RWPE2 (cell line): ENCODE results near the gene NKAIN2.

Experiments used
- ATAC-seq: fragments of 200-7000 bp; cut with Tn5 transposase; 3 replicates; pipeline ENCODE4 v1.9.1; 2021; ENCODE audit warnings: low read depth
- DNase-seq: peaks from one replicate; pipeline ENCODE4 v3.0.0-alpha.2; 2020; ENCODE audit warnings: low spot score
- H3K27ac ChIP-seq: fragments of 450-650 bp; 2 replicates; pipeline ENCODE4 v1.5.1; 2017; ENCODE audit warnings: mild to moderate bottlenecking; ENCODE audit not compliant: poor library complexity, severe bottlenecking
- H3K27me3 ChIP-seq: fragments of 250-450 bp; sonication (Bioruptor Pico); 2 replicates; pipeline ENCODE4 v1.5.1; 2021; ENCODE audit warnings: mild to moderate bottlenecking, moderate library complexity; ENCODE audit not compliant: insufficient read depth, poor library complexity, severe bottlenecking
- H3K36me3 ChIP-seq: fragments of 250-450 bp; sonication (Bioruptor Pico); 2 replicates; pipeline ENCODE4 v1.5.1; 2020; ENCODE audit warnings: low read depth, mild to moderate bottlenecking, moderate library complexity
- H3K4me1 ChIP-seq: fragments of 250-450 bp; sonication (Bioruptor Pico); 2 replicates; pipeline ENCODE4 v1.5.1; 2021; ENCODE audit warnings: mild to moderate bottlenecking, moderate library complexity; ENCODE audit not compliant: insufficient read depth, poor library complexity, severe bottlenecking
- H3K4me3 ChIP-seq: fragments of 250-450 bp; sonication (Bioruptor Pico); 2 replicates; pipeline ENCODE4 v1.5.1; 2021; ENCODE audit warnings: mild to moderate bottlenecking, moderate library complexity; ENCODE audit not compliant: severe bottlenecking
- H3K9me3 ChIP-seq: fragments of 250-450 bp; sonication (Bioruptor Pico); 2 replicates; pipeline ENCODE4 v1.5.1; 2021; ENCODE audit warnings: mild to moderate bottlenecking, moderate library complexity; ENCODE audit not compliant: severe bottlenecking
- TF ChIP-seq, protein P1 (sequence below): fragments of 450-650 bp; IDR thresholded peaks from one replicate; pipeline ENCODE4 v1.5.1; 2017; ENCODE audit warnings: mild to moderate bottlenecking, moderate library complexity; ENCODE audit not compliant: poor library complexity, severe bottlenecking

Gene NKAIN2

DNA sequence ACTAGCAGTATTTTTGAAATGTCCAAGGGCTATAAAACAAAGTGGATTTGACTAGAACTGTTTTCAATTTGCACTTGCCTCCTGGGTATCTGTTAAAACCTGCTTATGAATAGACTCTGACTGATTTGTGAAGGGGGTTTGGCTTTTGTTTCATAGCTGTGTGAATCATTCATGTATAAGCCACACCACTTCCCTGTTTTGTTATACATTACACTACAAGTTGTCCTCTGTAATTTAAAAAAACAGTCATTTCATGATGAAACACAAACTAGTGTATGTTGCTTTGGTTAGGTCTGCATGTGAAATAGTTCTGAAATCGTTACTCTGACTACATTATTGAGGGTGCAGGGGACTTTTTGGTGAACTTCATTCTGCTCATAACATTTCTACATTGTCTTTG, 121.7 kb downstream of the NKAIN2 start:
- no peak for DNase-seq
- Histone ChIP-seq H3K4me3 (no peak overlapping the region), H3K27me3 (no peaks in the 10 kb centered on the region), H3K4me1 (peaks cover 12% of the 10 kb centered on the region), H3K27ac (no peak overlapping the region), H3K36me3 (no peaks in the 10 kb centered on the region), H3K9me3 (no peaks in the 10 kb centered on the region)
- peak; percentile 95 for ATAC-seq
- TF ChIP-seq, protein P1, sequence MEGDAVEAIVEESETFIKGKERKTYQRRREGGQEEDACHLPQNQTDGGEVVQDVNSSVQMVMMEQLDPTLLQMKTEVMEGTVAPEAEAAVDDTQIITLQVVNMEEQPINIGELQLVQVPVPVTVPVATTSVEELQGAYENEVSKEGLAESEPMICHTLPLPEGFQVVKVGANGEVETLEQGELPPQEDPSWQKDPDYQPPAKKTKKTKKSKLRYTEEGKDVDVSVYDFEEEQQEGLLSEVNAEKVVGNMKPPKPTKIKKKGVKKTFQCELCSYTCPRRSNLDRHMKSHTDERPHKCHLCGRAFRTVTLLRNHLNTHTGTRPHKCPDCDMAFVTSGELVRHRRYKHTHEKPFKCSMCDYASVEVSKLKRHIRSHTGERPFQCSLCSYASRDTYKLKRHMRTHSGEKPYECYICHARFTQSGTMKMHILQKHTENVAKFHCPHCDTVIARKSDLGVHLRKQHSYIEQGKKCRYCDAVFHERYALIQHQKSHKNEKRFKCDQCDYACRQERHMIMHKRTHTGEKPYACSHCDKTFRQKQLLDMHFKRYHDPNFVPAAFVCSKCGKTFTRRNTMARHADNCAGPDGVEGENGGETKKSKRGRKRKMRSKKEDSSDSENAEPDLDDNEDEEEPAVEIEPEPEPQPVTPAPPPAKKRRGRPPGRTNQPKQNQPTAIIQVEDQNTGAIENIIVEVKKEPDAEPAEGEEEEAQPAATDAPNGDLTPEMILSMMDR = no peak

GRCh38 chr6:123925842-123926399, 122.3 kb downstream of the NKAIN2 start:
- peak; percentile 72; the same call in 2 of the 3 replicates for ATAC-seq
- TF ChIP-seq, protein P1 = no peak
- no peaks in the 10 kb centered on the region for H3K9me3 ChIP-seq
- no peak overlapping the region for H3K27ac ChIP-seq
- no peak for DNase-seq
- H3K4me3 ChIP-seq = no peak overlapping the region
- H3K27me3 ChIP-seq = no peaks in the 10 kb centered on the region
- peaks cover 12% of the 10 kb centered on the region for H3K4me1 ChIP-seq
- no peaks in the 10 kb centered on the region for H3K36me3 ChIP-seq

DNA sequence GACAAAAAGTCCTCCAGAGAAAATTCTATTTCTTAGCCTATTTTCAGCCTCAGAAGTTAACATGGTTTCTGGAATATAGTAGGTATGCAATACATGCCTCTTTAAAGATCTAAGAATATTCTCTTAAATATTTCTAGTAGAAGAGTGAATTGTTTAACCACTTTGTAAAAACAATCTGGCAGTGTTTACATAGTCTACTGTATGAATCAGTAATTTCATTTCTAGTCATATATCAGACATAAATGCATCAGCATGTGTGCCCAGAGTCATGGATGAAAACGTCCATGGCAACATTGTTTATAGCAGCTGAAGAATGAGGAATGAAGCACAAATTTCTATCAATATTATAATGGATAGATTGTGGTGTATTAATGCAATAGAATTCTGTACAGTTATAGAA, 124.9 kb downstream of the NKAIN2 start:
- TF ChIP-seq, protein P1 = no peak
- Histone ChIP-seq H3K36me3 (no peaks in the 10 kb centered on the region), H3K27ac (no peak overlapping the region), H3K9me3 (no peaks in the 10 kb centered on the region), H3K27me3 (no peaks in the 10 kb centered on the region), H3K4me3 (no peak overlapping the region), H3K4me1 (peaks cover 12% of the 10 kb centered on the region)
- ATAC-seq (no peak), DNase-seq (no peak)

DNA sequence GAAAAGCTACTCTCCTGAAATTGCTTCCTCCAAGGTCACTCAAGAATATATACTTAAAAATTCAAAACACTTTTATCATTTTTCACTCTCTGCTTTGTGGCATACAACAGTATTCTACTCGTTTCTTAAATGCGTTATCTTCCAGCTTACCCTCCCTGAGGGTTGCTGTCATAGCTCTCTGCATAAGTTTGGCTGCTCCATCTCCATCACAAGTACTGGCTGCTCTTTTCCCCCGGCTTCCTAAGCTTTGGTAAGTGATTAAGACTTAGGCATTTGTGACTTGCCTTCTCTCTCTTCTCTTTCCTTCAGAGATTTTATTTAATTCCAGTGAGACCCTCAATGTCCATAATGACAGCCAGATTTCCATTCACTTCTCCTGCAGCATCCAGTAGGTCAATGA, 128.3 kb downstream of the NKAIN2 start:
- Histone ChIP-seq H3K27me3 (no peaks in the 10 kb centered on the region), H3K27ac (no peak overlapping the region), H3K36me3 (no peaks in the 10 kb centered on the region), H3K9me3 (no peaks in the 10 kb centered on the region), H3K4me1 (no peaks in the 10 kb centered on the region), H3K4me3 (no peak overlapping the region)
- TF ChIP-seq, protein P1 = no peak
- ATAC-seq = no peak
- no peak for DNase-seq

DNA sequence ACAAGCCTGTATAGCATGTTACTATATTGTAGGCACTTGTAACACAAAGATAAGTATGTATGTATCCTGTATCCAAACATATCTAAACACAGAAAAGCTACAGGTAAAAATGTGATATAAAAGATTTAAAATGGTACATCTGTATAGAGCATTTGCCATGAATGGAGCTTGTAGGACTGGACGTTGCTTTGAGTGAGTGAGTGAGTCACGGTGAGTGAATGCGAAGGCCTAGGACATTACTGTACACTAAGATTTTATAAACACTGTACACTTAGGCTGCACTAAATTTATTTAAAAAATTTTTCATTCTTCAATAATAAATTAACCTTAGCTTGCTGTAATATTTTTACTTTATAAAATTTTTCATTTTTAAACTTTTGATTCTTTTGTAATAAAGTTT, 136.9 kb downstream of the NKAIN2 start:
- Histone ChIP-seq H3K27ac (no peak overlapping the region), H3K27me3 (no peaks in the 10 kb centered on the region), H3K36me3 (no peaks in the 10 kb centered on the region), H3K4me1 (no peaks in the 10 kb centered on the region), H3K4me3 (no peak overlapping the region), H3K9me3 (no peaks in the 10 kb centered on the region)
- TF ChIP-seq, protein P1 = no peak
- ATAC-seq (0 out of 3 replicates have a peak, but pooled peaks have one; percentile 31), DNase-seq (no peak)
